ENCODE measurements around the gene SDF2L1. TPM values are rescaled to one million over a fixed set of nuclear protein-coding genes. Genes with fewer than 3 reads are reported as not detected.

SDF2L1 gene
- total and polyA plus RNA-seq, 12 donors: 14.0 to 83.9 (median 27.4) TPM

DNA sequence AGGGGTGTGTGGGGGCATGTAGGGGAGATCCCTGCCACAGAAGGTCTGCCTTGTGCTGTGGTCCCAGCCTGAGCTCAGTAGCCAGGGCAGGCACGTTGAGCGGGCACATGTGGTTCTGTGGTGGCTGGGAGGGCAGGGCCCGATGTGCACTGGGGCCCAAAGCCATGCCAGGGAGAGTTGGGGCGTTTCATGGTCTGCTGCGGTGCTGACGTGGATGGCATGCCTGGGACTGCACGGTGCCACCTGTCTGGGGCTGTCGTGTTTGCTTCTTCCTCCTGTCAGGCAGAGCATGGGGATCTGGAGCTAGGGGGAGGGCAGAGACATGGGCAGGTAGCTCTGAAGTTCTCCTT, 43.0 kb downstream of the SDF2L1 start:
- no peak for DNase-seq
- no peaks in the 10 kb centered on the region for H3K4me1 ChIP-seq (replicated peaks in 1 of 2)
- H3K9me3 ChIP-seq (replicated peaks in 1 of 3): no peaks in the 10 kb centered on the region
- no peaks in the 10 kb centered on the region for H3K27me3 ChIP-seq
- intact Hi-C loops (cut with DNase I): no loop called here
- peaks cover 0 to 71% of the 10 kb centered on the region in 2 donors for H3K36me3 ChIP-seq (replicated peaks in 1 of 2)
- TF ChIP-seq POLR2A (IDR thresholded peaks at IDR 0.05): no peak
- TF ChIP-seq, protein P1, sequence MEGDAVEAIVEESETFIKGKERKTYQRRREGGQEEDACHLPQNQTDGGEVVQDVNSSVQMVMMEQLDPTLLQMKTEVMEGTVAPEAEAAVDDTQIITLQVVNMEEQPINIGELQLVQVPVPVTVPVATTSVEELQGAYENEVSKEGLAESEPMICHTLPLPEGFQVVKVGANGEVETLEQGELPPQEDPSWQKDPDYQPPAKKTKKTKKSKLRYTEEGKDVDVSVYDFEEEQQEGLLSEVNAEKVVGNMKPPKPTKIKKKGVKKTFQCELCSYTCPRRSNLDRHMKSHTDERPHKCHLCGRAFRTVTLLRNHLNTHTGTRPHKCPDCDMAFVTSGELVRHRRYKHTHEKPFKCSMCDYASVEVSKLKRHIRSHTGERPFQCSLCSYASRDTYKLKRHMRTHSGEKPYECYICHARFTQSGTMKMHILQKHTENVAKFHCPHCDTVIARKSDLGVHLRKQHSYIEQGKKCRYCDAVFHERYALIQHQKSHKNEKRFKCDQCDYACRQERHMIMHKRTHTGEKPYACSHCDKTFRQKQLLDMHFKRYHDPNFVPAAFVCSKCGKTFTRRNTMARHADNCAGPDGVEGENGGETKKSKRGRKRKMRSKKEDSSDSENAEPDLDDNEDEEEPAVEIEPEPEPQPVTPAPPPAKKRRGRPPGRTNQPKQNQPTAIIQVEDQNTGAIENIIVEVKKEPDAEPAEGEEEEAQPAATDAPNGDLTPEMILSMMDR (IDR thresholded peaks at IDR 0.05): no peak
- 82 to 97% (median 92%) methylated on average over 3 to 8 of the region's 8 CpGs for WGBS, 4 donors
- no peak overlapping the region for H3K27ac ChIP-seq
- H3K4me3 ChIP-seq: no peak overlapping the region

DNA sequence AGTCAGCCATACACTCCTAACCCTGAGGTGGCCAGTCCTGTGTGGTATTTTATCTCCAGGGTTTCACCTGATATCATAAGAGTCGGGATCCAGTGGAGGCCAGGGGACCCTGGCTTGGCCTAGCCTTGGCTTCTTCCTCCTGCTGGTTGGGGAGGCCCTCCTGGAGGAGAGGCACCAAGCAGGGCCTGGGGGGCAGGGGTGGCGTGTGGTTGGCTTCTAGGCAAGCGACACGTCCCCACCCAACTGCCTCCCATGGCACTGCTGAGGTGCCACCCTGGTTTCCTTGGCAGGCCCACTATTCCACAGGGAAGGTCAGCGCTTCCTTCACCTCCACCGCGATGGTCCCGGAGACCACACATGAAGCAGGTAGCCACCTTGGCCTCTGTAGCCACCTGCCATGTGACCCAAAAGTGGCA, 44.1 kb downstream of the SDF2L1 start:
- Histone ChIP-seq H3K27me3 (no peaks in the 10 kb centered on the region), H3K27ac (no peak overlapping the region), H3K9me3 (replicated peaks in 1 of 3) (no peaks in the 10 kb centered on the region), H3K36me3 (replicated peaks in 1 of 2) (peaks cover 0 to 68% of the 10 kb centered on the region in 2 donors), H3K4me3 (no peak overlapping the region), H3K4me1 (replicated peaks in 1 of 2) (no peaks in the 10 kb centered on the region)
- intact Hi-C loops (cut with DNase I): no loop called here
- TF ChIP-seq POLR2A (IDR thresholded peaks at IDR 0.05): no peak
- no peak for DNase-seq
- WGBS, 4 donors: 93 to 100% (median 96%) methylated on average over 5 to 8 of the region's 8 CpGs

DNA sequence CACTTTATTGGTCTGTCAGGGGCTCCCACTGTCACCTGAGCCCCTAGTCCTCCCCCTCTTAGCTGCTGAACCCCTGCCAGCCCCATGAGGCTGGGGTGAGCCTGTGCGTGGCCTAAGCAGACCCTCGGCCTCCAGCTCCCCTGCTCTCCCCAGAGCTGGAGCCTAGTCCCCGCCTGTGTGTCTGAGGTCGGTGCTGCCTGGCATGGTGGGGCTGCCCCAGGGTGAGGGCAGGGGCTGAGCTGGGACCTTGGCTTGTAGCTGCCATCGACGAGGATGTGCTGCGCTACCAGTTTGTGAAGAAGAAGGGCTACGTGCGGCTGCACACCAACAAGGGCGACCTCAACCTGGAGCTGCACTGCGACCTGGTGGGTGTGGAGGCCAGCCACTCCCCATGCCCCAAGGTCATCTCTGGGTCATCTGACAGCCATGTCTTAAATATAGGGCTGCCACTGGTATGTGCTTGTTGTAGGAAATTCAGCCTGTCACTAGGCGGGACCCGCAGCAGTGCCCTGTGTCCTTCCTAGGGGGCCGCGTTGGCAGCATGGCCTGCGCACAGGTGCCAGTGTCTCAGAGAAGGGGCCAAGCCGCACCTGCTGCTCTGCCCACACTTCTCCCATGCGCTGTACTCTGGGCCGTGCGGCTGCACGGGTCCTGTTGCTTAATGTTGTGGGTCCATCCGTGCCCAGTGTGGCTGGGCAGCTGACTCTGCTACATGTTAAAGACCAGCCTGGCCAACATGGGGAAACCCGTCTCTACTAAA, 44.7 kb downstream of the SDF2L1 start:
- no peaks in the 10 kb centered on the region for H3K9me3 ChIP-seq (replicated peaks in 1 of 3)
- H3K27me3 ChIP-seq: no peaks in the 10 kb centered on the region
- intact Hi-C loops (cut with DNase I): no loop called here
- no peak overlapping the region for H3K4me3 ChIP-seq
- 90 to 95% (median 93%) methylated on average over 14 to 23 of the region's 23 CpGs for WGBS, 4 donors
- H3K4me1 ChIP-seq (replicated peaks in 1 of 2): no peaks in the 10 kb centered on the region
- DNase-seq: no peak
- peaks cover 0 to 68% of the 10 kb centered on the region in 2 donors for H3K36me3 ChIP-seq (replicated peaks in 1 of 2)
- TF ChIP-seq, protein P1 (IDR thresholded peaks at IDR 0.05): no peak
- no peak for TF ChIP-seq POLR2A (IDR thresholded peaks at IDR 0.05)
- H3K27ac ChIP-seq: no peak overlapping the region

DNA sequence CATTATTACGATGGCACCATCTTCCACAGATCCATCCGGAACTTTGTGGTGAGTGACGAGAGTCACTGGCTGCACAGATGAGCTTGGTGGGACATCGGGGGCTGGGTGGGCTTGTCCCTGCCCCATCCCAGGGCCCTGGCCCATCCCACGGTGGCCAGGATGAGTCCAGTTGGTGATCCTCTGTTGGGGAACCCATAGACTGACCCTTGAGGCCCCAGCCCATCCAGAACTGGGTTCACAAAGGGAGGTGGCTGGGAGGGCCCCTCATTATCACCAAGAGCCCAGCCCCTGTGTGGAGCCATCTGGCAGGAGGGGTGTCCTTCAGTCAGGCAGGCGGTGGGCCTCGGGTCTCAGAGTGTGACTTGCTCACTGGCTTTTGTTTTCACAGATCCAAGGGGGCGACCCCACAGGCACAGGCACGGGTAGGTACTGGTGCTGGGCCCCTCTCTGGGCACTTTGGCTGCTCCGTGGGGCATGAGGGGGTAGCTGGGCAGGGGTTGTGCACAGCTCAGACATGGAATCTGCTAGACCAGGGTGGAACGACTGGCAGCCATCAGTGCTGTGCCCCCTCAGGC, 45.7 kb downstream of the SDF2L1 start:
- intact Hi-C loops (cut with DNase I): no loop called here
- H3K27ac ChIP-seq: no peak overlapping the region
- no peak overlapping the region for H3K4me3 ChIP-seq
- no peaks in the 10 kb centered on the region for H3K4me1 ChIP-seq (replicated peaks in 1 of 2)
- 90 to 96% (median 95%) methylated on average over 4 to 11 of the region's 11 CpGs for WGBS, 4 donors
- H3K27me3 ChIP-seq: no peaks in the 10 kb centered on the region
- no peak for DNase-seq
- H3K9me3 ChIP-seq (replicated peaks in 1 of 3): no peaks in the 10 kb centered on the region
- TF ChIP-seq, protein P1 (IDR thresholded peaks at IDR 0.05): no peak
- TF ChIP-seq POLR2A (IDR thresholded peaks at IDR 0.05): no peak
- peaks cover 0 to 59% of the 10 kb centered on the region in 2 donors for H3K36me3 ChIP-seq (replicated peaks in 1 of 2)

DNA sequence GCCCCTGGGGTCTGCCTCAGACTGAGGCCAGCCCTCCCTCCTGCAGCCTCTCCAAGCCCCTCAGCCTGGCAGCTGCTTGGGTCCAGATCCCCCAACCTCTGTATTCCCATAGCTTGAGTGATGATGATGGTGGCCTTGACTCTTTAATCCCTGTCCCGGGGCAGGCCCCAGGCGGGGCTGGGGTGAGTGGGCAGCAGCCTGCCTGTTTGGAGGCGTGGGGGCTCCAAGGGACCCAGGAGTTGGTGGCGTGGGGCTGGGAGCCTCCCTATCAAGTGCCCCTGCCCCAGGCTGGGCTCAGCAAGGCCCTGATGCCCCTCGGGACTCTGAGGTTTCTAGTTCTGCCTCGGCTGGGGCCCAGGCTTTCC, 46.2 kb downstream of the SDF2L1 start:
- Histone ChIP-seq H3K4me1 (replicated peaks in 1 of 2) (no peaks in the 10 kb centered on the region), H3K36me3 (replicated peaks in 1 of 2) (peaks cover 0 to 57% of the 10 kb centered on the region in 2 donors), H3K27ac (no peak overlapping the region), H3K27me3 (no peaks in the 10 kb centered on the region), H3K9me3 (replicated peaks in 1 of 3) (no peaks in the 10 kb centered on the region), H3K4me3 (no peak overlapping the region)
- DNase-seq: no peak
- intact Hi-C loops (cut with DNase I): no loop called here
- 88 to 100% (median 93%) methylated on average over 4 to 6 of the region's 6 CpGs for WGBS, 4 donors
- TF ChIP-seq POLR2A (IDR thresholded peaks at IDR 0.05): no peak
- TF ChIP-seq, protein P1 (IDR thresholded peaks at IDR 0.05): no peak
